Measurements from ENCODE around the gene TBC1D20.

The TBC1D20 gene

GRCh38 chr20:418858-419365 is 43.4 kb downstream of the TBC1D20 start:
- no peak for DNase-seq (ENCODE audit: low spot score)

- DNase-seq (ENCODE audit: low spot score): no peak
These were observed 44.5 kb downstream of the TBC1D20 start for GRCh38 chr20:417801-418342.

GRCh38 chr20:416950-417800 is 45.2 kb downstream of the TBC1D20 start:
- no peak for DNase-seq (ENCODE audit: low spot score)

GRCh38 chr20:415820-416322 is 46.5 kb downstream of the TBC1D20 start:
- no peak for DNase-seq (ENCODE audit: low spot score)

GRCh38 chr20:414161-414560 is 48.2 kb downstream of the TBC1D20 start:
- no peak for DNase-seq (ENCODE audit: low spot score)

GRCh38 chr20:412081-412480 is 50.3 kb downstream of the TBC1D20 start:
- no peak for DNase-seq (ENCODE audit: low spot score)

GRCh38 chr20:409697-410559 is 52.4 kb downstream of the TBC1D20 start:
- DNase-seq (ENCODE audit: low spot score): no peak

GRCh38 chr20:408843-409696 is 53.3 kb downstream of the TBC1D20 start:
- DNase-seq (ENCODE audit: low spot score): no peak

GRCh38 chr20:407953-408842 is 54.1 kb downstream of the TBC1D20 start, which contains the start of gene RBCK1:
Gene RBCK1, plus strand, starts transcription at chr20:408299. Its CDS starts 459 bp downstream, at chr20:408758.
- peak; percentile 86 for DNase-seq (ENCODE audit: low spot score)

- DNase-seq (ENCODE audit: low spot score): peak; percentile 70
These were observed 55.0 kb downstream of the TBC1D20 start for GRCh38 chr20:407133-407952.

- no peak for DNase-seq (ENCODE audit: low spot score)
These were observed 55.9 kb downstream of the TBC1D20 start for GRCh38 chr20:406200-407132.

- no peak for DNase-seq (ENCODE audit: low spot score)
These were observed 58.2 kb downstream of the TBC1D20 start for GRCh38 chr20:404088-404487.

GRCh38 chr20:403582-403957 is 58.8 kb downstream of the TBC1D20 start:
- no peak for DNase-seq (ENCODE audit: low spot score)

- DNase-seq (ENCODE audit: low spot score): no peak
These were observed 59.3 kb downstream of the TBC1D20 start for GRCh38 chr20:402898-403581.

GRCh38 chr20:402496-402885 is 59.8 kb downstream of the TBC1D20 start:
- DNase-seq (ENCODE audit: low spot score): no peak

GRCh38 chr20:401682-402495 is 60.4 kb downstream of the TBC1D20 start:
- DNase-seq (ENCODE audit: low spot score): no peak
